DND-41 (cell line): ENCODE measurements around the gene SLC38A8.

Source experiments
- ATAC-seq: fragments of 200-7000 bp; cut with Tn5 transposase; 3 replicates; pipeline ENCODE4 v1.9.1; 2021; ENCODE audit warnings: low read depth; ENCODE audit not compliant: insufficient read depth
- DNase-seq: peaks from one replicate; pipeline ENCODE4 v3.0.0-alpha.2; 2020
- H2AFZ ChIP-seq: 2 replicates; pipeline ENCODE4 v1.6.0; 2012; ENCODE audit warnings: low read depth, low read length
- H3K27ac ChIP-seq: 2 replicates; pipeline ENCODE4 v1.5.1; 2012; ENCODE audit warnings: low read length, inconsistent platforms
- H3K27me3 ChIP-seq: fragments of 200-600 bp; sonication (generic); 2 replicates; pipeline ENCODE4 v1.6.0; 2012; ENCODE audit warnings: low read length, mild to moderate bottlenecking, inconsistent platforms; ENCODE audit not compliant: insufficient read depth, poor library complexity
- H3K36me3 ChIP-seq: 2 replicates; pipeline ENCODE4 v1.5.1; 2012; ENCODE audit warnings: low read length, inconsistent platforms; ENCODE audit not compliant: insufficient read depth
- H3K4me1 ChIP-seq: 2 replicates; pipeline ENCODE4 v1.5.1; 2012; ENCODE audit warnings: mild to moderate bottlenecking, low read length; ENCODE audit not compliant: insufficient read depth
- H3K4me2 ChIP-seq: 2 replicates; pipeline ENCODE4 v1.6.0; 2012; ENCODE audit warnings: mild to moderate bottlenecking, moderate library complexity, low read length, inconsistent platforms; ENCODE audit not compliant: insufficient read depth
- H3K4me3 ChIP-seq, 2 experiments: fragments of 200-600 bp in 1 of 2; shearing (Covaris generic) in 1 of 2; 2 replicates each; pipeline ENCODE4 v1.5.1; 2012 to 2016; ENCODE audit warnings: inconsistent platforms in 2 of 2, low read length in 2 of 2, mild to moderate bottlenecking in 2 of 2, low read depth in 1 of 2, moderate library complexity in 1 of 2
- H3K79me2 ChIP-seq: 2 replicates; pipeline ENCODE4 v1.6.0; 2012; ENCODE audit warnings: low read length, inconsistent platforms; ENCODE audit not compliant: insufficient read depth
- H3K9ac ChIP-seq: 2 replicates; pipeline ENCODE4 v1.6.0; 2012; ENCODE audit warnings: low read depth, mild to moderate bottlenecking, inconsistent platforms, low read length, moderate library complexity
- H3K9me3 ChIP-seq: 2 replicates; pipeline ENCODE4 v1.5.1; 2012; ENCODE audit warnings: low read length, moderate library complexity, mild to moderate bottlenecking, inconsistent platforms; ENCODE audit not compliant: insufficient read depth, severe bottlenecking
- H4K20me1 ChIP-seq: 2 replicates; pipeline ENCODE4 v1.6.0; 2012; ENCODE audit warnings: low read length; ENCODE audit not compliant: insufficient read depth
- CTCF ChIP-seq: IDR thresholded peaks from 2 replicates; pipeline ENCODE4 v1.5.1; 2012; ENCODE audit warnings: borderline replicate concordance, low read length, moderate library complexity, mild to moderate bottlenecking; ENCODE audit not compliant: poor library complexity, severe bottlenecking; ENCODE audit errors: extremely low read depth
- EZH2 ChIP-seq: IDR thresholded peaks from 3 replicates; pipeline ENCODE4 v1.6.1; 2012; ENCODE audit warnings: borderline replicate concordance, low read depth, mild to moderate bottlenecking, moderate library complexity, low read length, inconsistent platforms; ENCODE audit not compliant: severe bottlenecking

SLC38A8 gene

GRCh38 chr16:84082835-84083569, 40.4 kb upstream of the SLC38A8 start:
- Histone ChIP-seq H3K27me3 (no peaks in the 10 kb centered on the region), H3K4me1 (peaks cover 36% of the 10 kb centered on the region), H3K4me2 (no peak overlapping the region), H3K79me2 (peaks cover 79% of the 10 kb centered on the region), H2AFZ (no peak overlapping the region), H3K9me3 (no peaks in the 10 kb centered on the region), H3K27ac (peak overlapping the region; percentile 58), H3K36me3 (peaks cover 90% of the 10 kb centered on the region), H4K20me1 (0 out of 2 replicates have a peak, but pooled peaks cover 6% of the 10 kb centered on the region), H3K4me3 (no peak overlapping the region), H3K9ac (no peak overlapping the region)
- ATAC-seq = no peak
- no peak for TF ChIP-seq EZH2
- no peak for DNase-seq

- no peak for DNase-seq
- ATAC-seq = no peak
- H3K9me3 ChIP-seq = no peaks in the 10 kb centered on the region
- H3K4me1 ChIP-seq = peaks cover 27% of the 10 kb centered on the region
- peaks cover 86% of the 10 kb centered on the region for H3K79me2 ChIP-seq
- H3K27ac ChIP-seq = no peak overlapping the region; the same call in 1 of the 2 replicates
- no peak overlapping the region for H2AFZ ChIP-seq
- H3K36me3 ChIP-seq = peaks cover 92% of the 10 kb centered on the region
- no peak for TF ChIP-seq EZH2
- no peak for TF ChIP-seq CTCF
- no peaks in the 10 kb centered on the region for H3K27me3 ChIP-seq
- no peak overlapping the region for H3K4me3 ChIP-seq
- H4K20me1 ChIP-seq = 0 out of 2 replicates have a peak, but pooled peaks cover 9% of the 10 kb centered on the region
- H3K4me2 ChIP-seq = no peak overlapping the region
- no peak overlapping the region for H3K9ac ChIP-seq
Observed at GRCh38 chr16:84082110-84082509, 39.5 kb upstream of the SLC38A8 start.

- H3K4me2 ChIP-seq = no peak overlapping the region
- H3K4me1 ChIP-seq = peaks cover 22% of the 10 kb centered on the region
- TF ChIP-seq CTCF (no peak), EZH2 (no peak)
- H3K79me2 ChIP-seq = peaks cover 85% of the 10 kb centered on the region
- H3K27me3 ChIP-seq = no peaks in the 10 kb centered on the region
- H3K27ac ChIP-seq = peak overlapping the region; percentile 14; the same call in 1 of the 2 replicates
- no peak for ATAC-seq
- no peak overlapping the region for H3K9ac ChIP-seq
- 0 out of 2 replicates have a peak, but pooled peaks cover 9% of the 10 kb centered on the region for H4K20me1 ChIP-seq
- H3K9me3 ChIP-seq = no peaks in the 10 kb centered on the region
- no peak for DNase-seq
- H3K4me3 ChIP-seq = no peak overlapping the region
- H2AFZ ChIP-seq = no peak overlapping the region
- peaks cover 92% of the 10 kb centered on the region for H3K36me3 ChIP-seq
Observed at GRCh38 chr16:84081446-84081989, 38.9 kb upstream of the SLC38A8 start.

GRCh38 chr16:84080813-84081212, 38.2 kb upstream of the SLC38A8 start:
- Histone ChIP-seq H3K4me2 (no peak overlapping the region), H3K27me3 (no peaks in the 10 kb centered on the region), H3K36me3 (peaks cover 90% of the 10 kb centered on the region), H3K79me2 (peaks cover 84% of the 10 kb centered on the region), H3K9me3 (no peaks in the 10 kb centered on the region), H3K4me3 (no peak overlapping the region), H3K27ac (no peak overlapping the region), H3K4me1 (peaks cover 14% of the 10 kb centered on the region), H3K9ac (no peak overlapping the region), H2AFZ (no peak overlapping the region), H4K20me1 (0 out of 2 replicates have a peak, but pooled peaks cover 9% of the 10 kb centered on the region)
- DNase-seq = no peak
- TF ChIP-seq CTCF (no peak), EZH2 (no peak)
- ATAC-seq = no peak
